IPS-18a (cell line): ENCODE data around the gene TTYH1.
A peak's percentile ranks its signal among the peaks of the same experiment; 100 is the strongest.

Experiments used
- H3K27ac ChIP-seq: one replicate; pipeline ENCODE4 v1.5.1; 2013; ENCODE audit warnings: low read length
- H3K27me3 ChIP-seq: one replicate; pipeline ENCODE4 v1.6.1; 2013; ENCODE audit warnings: mild to moderate bottlenecking, low read length; ENCODE audit not compliant: control insufficient read depth, insufficient read depth
- H3K36me3 ChIP-seq: one replicate; pipeline ENCODE4 v1.6.1; 2013; ENCODE audit warnings: low read depth, low read length; ENCODE audit not compliant: control insufficient read depth
- H3K4me1 ChIP-seq: one replicate; pipeline ENCODE4 v1.6.1; 2013; ENCODE audit warnings: low read depth, low read length; ENCODE audit not compliant: control insufficient read depth
- H3K4me3 ChIP-seq: one replicate; pipeline ENCODE4 v1.5.1; 2013; ENCODE audit warnings: low read length
- H3K9ac ChIP-seq: one replicate; pipeline ENCODE4 v1.6.1; 2013; ENCODE audit warnings: mild to moderate bottlenecking, low read length, moderate library complexity
- H3K9me3 ChIP-seq: one replicate; pipeline ENCODE4 v1.6.1; 2013; ENCODE audit warnings: low read depth, low read length; ENCODE audit not compliant: control insufficient read depth

TTYH1 gene

GRCh38 chr19:54395685-54396084 lies 19.6 kb upstream of the TTYH1 start:
- no peak overlapping the region for H3K4me3 ChIP-seq
- no peaks in the 10 kb centered on the region for H3K36me3 ChIP-seq
- H3K9me3 ChIP-seq: no peaks in the 10 kb centered on the region
- peaks cover 14% of the 10 kb centered on the region for H3K4me1 ChIP-seq
- no peaks in the 10 kb centered on the region for H3K27me3 ChIP-seq
- H3K9ac ChIP-seq: no peak overlapping the region
- no peak overlapping the region for H3K27ac ChIP-seq

DNA sequence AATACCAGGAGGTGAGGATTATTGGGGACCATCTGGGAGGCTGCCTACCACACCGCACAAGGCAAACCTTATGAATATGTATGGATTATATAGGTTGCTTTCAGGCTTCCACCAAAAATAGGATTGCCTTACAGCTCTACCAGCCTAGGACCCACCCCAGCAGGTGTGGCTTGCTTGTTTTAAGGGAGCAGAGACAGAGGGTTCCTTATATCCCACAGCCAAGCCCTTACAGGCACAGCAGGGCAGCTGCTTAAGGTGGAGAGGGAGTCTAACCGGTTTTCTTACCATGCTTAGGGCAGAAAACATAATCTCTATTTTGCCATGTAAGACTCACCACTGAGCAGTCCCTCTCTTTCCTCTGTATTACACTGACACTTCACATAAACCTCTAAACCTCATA lies 16.1 kb upstream of the TTYH1 start:
- H3K27me3 ChIP-seq: no peaks in the 10 kb centered on the region
- no peaks in the 10 kb centered on the region for H3K9me3 ChIP-seq
- no peaks in the 10 kb centered on the region for H3K36me3 ChIP-seq
- no peaks in the 10 kb centered on the region for H3K4me1 ChIP-seq
- H3K4me3 ChIP-seq: no peak overlapping the region
- H3K9ac ChIP-seq: no peak overlapping the region
- no peak overlapping the region for H3K27ac ChIP-seq

DNA sequence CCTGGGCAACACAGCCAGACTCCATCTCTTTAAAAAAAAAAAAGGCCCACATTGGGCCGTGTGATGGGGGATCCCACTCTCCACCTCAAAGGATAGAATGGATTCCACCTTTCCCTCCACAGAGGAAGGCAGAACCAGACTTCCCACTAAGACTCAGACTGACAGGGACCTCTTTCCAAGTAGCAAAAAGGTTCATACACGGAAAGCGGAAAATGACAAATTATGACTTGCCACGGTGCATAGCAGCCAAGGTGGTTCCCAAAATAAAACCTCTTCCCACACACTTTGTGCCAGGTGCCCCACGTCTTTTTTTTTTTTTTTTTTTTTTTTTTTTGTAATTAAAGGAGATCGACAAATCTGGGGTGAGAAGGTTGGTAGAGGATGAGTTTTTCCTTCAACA lies 14.4 kb upstream of the TTYH1 start:
- no peaks in the 10 kb centered on the region for H3K27me3 ChIP-seq
- H3K9me3 ChIP-seq: no peaks in the 10 kb centered on the region
- H3K4me1 ChIP-seq: no peaks in the 10 kb centered on the region
- no peak overlapping the region for H3K27ac ChIP-seq
- H3K4me3 ChIP-seq: no peak overlapping the region
- no peaks in the 10 kb centered on the region for H3K36me3 ChIP-seq
- no peak overlapping the region for H3K9ac ChIP-seq

- Histone ChIP-seq H3K27me3 (no peaks in the 10 kb centered on the region), H3K9me3 (no peaks in the 10 kb centered on the region)
Observed at GRCh38 chr19:54403054-54403453, 12.2 kb upstream of the TTYH1 start.

GRCh38 chr19:54405628-54406027 lies 9.6 kb upstream of the TTYH1 start:
- no peak overlapping the region for H3K9ac ChIP-seq
- no peak overlapping the region for H3K4me3 ChIP-seq

More at GRCh38 chr19:54403054-54403453, 12.2 kb upstream of the TTYH1 start:
- Histone ChIP-seq H3K9ac (no peak overlapping the region), H3K4me1 (no peaks in the 10 kb centered on the region), H3K36me3 (no peaks in the 10 kb centered on the region), H3K27ac (no peak overlapping the region), H3K4me3 (no peak overlapping the region)

GRCh38 chr19:54407780-54408179 lies 7.5 kb upstream of the TTYH1 start:
- no peak overlapping the region for H3K4me3 ChIP-seq
- no peak overlapping the region for H3K9ac ChIP-seq
- H3K27ac ChIP-seq: no peak overlapping the region
- no peaks in the 10 kb centered on the region for H3K36me3 ChIP-seq
- no peaks in the 10 kb centered on the region for H3K9me3 ChIP-seq
- H3K27me3 ChIP-seq: no peaks in the 10 kb centered on the region
- H3K4me1 ChIP-seq: no peaks in the 10 kb centered on the region

More at GRCh38 chr19:54405628-54406027, 9.6 kb upstream of the TTYH1 start:
- no peaks in the 10 kb centered on the region for H3K9me3 ChIP-seq
- no peak overlapping the region for H3K27ac ChIP-seq
- H3K27me3 ChIP-seq: no peaks in the 10 kb centered on the region
- no peaks in the 10 kb centered on the region for H3K4me1 ChIP-seq
- H3K36me3 ChIP-seq: no peaks in the 10 kb centered on the region

DNA sequence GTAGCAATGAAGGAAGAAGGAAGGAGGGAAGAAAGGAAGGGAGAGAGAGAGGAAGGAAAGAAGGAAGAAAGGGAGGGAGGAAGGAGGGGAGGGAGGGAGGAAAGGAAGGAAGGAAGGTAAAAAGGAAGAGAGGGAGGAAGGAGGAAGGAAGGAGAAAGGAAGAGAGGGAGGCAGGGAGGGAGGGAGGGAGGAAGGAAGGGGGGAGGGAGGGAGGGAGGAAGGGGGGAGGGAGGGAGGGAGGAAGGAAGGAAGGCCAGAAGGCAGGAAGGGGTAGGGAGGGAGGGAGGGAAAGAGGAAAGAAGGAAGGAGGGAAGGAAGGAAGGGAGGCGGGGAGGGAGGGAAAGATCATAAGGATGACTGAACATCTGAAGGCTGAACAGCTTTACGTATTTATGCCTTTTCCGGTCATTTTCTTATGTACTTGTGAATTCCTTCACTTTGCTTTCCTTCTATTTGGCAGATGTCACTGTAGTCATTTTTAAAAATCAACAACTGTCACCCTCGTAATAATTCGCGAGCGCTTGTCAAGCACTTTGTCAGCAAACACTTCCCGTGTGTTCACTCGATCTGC lies 6.7 kb upstream of the TTYH1 start:
- H3K4me3 ChIP-seq: no peak overlapping the region
- no peaks in the 10 kb centered on the region for H3K36me3 ChIP-seq
- H3K9me3 ChIP-seq: no peaks in the 10 kb centered on the region
- H3K27ac ChIP-seq: no peak overlapping the region
- no peaks in the 10 kb centered on the region for H3K27me3 ChIP-seq
- H3K9ac ChIP-seq: no peak overlapping the region
- no peaks in the 10 kb centered on the region for H3K4me1 ChIP-seq

DNA sequence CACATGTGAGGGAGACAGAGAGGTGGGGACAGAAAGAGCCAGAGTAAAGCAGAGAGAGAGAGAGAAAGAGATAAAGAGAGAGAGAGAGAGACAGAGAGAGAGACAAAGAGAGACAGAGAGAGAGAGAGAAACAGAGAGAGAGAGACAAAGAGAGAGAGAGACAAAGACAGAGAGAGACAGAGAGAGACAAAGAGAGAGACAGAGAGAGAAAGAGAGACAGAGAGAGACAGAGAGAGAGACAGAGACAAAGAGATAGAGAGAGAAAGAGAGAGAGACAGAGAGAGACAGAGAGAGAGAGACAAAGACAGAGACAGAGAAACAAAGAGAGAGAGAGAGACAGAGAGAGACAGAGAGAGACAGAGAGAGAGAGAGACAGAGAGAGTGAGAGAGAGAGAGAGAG lies 4.2 kb upstream of the TTYH1 start:
- no peak overlapping the region for H3K4me3 ChIP-seq
- no peak overlapping the region for H3K9ac ChIP-seq
- H3K36me3 ChIP-seq: no peaks in the 10 kb centered on the region
- H3K27me3 ChIP-seq: peaks cover 20% of the 10 kb centered on the region
- H3K27ac ChIP-seq: no peak overlapping the region
- H3K4me1 ChIP-seq: peaks cover 3% of the 10 kb centered on the region
- H3K9me3 ChIP-seq: no peaks in the 10 kb centered on the region

GRCh38 chr19:54412877-54413276 lies 2.4 kb upstream of the TTYH1 start:
- no peak overlapping the region for H3K27ac ChIP-seq
- no peaks in the 10 kb centered on the region for H3K9me3 ChIP-seq
- peaks cover 3% of the 10 kb centered on the region for H3K4me1 ChIP-seq
- H3K27me3 ChIP-seq: peaks cover 30% of the 10 kb centered on the region
- no peaks in the 10 kb centered on the region for H3K36me3 ChIP-seq
- no peak overlapping the region for H3K4me3 ChIP-seq
- no peak overlapping the region for H3K9ac ChIP-seq

- H3K4me1 ChIP-seq: peaks cover 8% of the 10 kb centered on the region
- no peak overlapping the region for H3K9ac ChIP-seq
- H3K27ac ChIP-seq: no peak overlapping the region
- H3K36me3 ChIP-seq: no peaks in the 10 kb centered on the region
- peaks cover 30% of the 10 kb centered on the region for H3K27me3 ChIP-seq
- no peaks in the 10 kb centered on the region for H3K9me3 ChIP-seq
- H3K4me3 ChIP-seq: no peak overlapping the region
Observed at GRCh38 chr19:54414156-54414555, 1.1 kb upstream of the TTYH1 start.

DNA sequence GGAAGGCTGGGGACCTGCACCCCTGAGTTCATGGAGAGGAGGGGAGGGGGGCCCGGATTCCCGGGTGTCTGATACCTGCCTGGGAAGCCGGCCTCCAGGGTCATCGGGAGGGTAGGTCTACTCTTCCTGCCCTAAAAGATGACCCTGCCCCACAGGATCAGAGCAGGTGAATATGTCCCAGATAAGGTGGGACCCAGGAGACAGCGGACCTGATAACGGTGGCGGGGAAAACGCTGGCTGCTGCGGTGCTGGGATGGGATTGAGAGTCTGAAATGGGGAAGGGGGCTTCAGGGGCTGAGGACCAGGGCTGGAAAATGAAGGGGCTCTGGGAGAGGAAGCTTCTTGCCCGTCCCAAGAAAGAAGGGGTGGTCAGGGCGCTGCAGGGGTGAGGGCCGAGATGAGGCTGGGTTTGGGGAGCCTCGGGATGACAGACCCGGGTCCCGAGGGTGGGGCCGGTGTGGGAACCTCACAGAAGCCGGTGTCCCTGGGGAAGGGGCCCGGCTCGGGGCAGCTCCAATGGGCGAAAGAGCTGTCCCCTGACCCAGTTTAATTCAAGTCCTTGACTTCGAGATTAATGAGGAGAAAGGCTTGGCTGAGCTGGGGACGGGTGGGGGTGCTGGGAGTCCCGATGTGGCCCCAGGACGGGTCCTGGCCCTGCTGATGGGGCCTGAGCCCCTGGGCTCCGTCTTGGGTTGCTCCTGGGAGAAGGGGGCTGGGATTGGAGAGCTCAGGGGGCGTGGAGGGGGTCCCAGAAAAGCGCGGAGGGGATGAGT lies 823 bp downstream of the TTYH1 start:
- peaks cover 30% of the 10 kb centered on the region for H3K27me3 ChIP-seq
- peaks cover 15% of the 10 kb centered on the region for H3K4me1 ChIP-seq
- no peak overlapping the region for H3K27ac ChIP-seq
- peak overlapping the region; percentile 70 for H3K4me3 ChIP-seq
- peak overlapping the region; percentile 40 for H3K9ac ChIP-seq
- no peaks in the 10 kb centered on the region for H3K36me3 ChIP-seq
- H3K9me3 ChIP-seq: no peaks in the 10 kb centered on the region
